AG09309 (cell line): ENCODE results near the gene PLAC1.

Experiments
- DNase-seq: peaks from one replicate; pipeline ENCODE4 v3.0.0-alpha.2; 2010; ENCODE audit warnings: low read depth
- H3K4me3 ChIP-seq: 2 replicates; pipeline ENCODE4 v1.5.1; 2011; ENCODE audit warnings: mild to moderate bottlenecking, low read depth, low read length, moderate library complexity; ENCODE audit not compliant: control insufficient read depth
- CTCF ChIP-seq: IDR thresholded peaks from 2 replicates; pipeline ENCODE4 v1.5.1; 2011; ENCODE audit warnings: mild to moderate bottlenecking, low read depth, low read length, inconsistent platforms; ENCODE audit not compliant: insufficient read depth, control insufficient read depth; ENCODE audit errors: missing control alignments

PLAC1 gene

GRCh38 chrX:134524181-134524580 is 134.1 kb downstream of the PLAC1 start:
- DNase-seq, result no peak
- H3K4me3 ChIP-seq, result no peak overlapping the region
- TF ChIP-seq CTCF, result no peak

GRCh38 chrX:134520860-134521390 is 137.3 kb downstream of the PLAC1 start:
- peak; percentile 40 for DNase-seq
- TF ChIP-seq CTCF, result peak; percentile 85
- no peak overlapping the region for H3K4me3 ChIP-seq
